WI38 (cell line): ENCODE measurements around the gene LPP.

ENCODE experiments used
- H3K4me3 ChIP-seq: 2 replicates; pipeline ENCODE4 v1.5.1; 2011; ENCODE audit warnings: low read depth, mild to moderate bottlenecking, control low read depth, low read length
- TF ChIP-seq, protein P1 (sequence below): IDR thresholded peaks from 2 replicates; pipeline ENCODE4 v1.5.1; 2012; ENCODE audit warnings: low read depth, mild to moderate bottlenecking, control low read depth, low read length

LPP gene

DNA sequence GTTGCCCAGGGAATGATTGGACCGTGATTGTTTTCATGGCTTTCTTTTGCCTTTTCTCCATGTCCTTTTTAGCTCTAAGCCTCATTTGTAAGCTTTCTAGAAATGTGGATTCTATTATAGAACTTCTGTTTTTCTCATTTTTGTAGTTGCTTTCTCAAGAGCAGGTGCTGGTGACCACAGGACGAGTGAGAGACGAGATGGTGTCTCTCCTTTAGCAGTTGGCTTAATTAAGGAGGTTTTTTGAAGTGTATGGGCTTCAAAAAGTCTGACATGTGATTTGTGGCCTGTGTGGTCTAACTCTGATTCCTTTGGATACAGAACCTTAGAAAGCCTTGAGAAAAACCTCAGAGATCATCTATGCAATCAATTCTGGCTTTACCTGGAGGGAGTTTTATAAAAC lies 292.8 kb downstream of the LPP start:
- TF ChIP-seq, protein P1, sequence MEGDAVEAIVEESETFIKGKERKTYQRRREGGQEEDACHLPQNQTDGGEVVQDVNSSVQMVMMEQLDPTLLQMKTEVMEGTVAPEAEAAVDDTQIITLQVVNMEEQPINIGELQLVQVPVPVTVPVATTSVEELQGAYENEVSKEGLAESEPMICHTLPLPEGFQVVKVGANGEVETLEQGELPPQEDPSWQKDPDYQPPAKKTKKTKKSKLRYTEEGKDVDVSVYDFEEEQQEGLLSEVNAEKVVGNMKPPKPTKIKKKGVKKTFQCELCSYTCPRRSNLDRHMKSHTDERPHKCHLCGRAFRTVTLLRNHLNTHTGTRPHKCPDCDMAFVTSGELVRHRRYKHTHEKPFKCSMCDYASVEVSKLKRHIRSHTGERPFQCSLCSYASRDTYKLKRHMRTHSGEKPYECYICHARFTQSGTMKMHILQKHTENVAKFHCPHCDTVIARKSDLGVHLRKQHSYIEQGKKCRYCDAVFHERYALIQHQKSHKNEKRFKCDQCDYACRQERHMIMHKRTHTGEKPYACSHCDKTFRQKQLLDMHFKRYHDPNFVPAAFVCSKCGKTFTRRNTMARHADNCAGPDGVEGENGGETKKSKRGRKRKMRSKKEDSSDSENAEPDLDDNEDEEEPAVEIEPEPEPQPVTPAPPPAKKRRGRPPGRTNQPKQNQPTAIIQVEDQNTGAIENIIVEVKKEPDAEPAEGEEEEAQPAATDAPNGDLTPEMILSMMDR = no peak
- no peak overlapping the region for H3K4me3 ChIP-seq

DNA sequence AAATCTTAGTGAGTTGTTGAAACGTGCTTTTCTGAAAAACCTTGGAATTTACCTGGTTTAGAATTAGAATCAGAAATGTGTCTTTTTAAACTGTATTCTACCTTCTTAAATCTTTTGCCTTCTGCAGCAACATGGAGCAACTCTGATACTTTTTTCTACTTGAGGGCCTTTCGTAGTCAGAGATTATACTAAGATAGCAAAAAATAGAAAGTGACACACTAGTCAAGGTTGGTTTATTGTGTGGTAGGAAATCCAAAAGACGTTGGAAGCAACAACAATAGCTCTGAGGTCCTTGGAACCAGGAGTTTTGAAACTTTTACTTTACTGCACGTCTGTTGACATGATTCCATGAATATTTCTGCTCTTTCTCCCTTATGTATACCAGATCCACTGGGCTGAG lies 294.9 kb downstream of the LPP start:
- H3K4me3 ChIP-seq = no peak overlapping the region
- TF ChIP-seq, protein P1 = no peak

DNA sequence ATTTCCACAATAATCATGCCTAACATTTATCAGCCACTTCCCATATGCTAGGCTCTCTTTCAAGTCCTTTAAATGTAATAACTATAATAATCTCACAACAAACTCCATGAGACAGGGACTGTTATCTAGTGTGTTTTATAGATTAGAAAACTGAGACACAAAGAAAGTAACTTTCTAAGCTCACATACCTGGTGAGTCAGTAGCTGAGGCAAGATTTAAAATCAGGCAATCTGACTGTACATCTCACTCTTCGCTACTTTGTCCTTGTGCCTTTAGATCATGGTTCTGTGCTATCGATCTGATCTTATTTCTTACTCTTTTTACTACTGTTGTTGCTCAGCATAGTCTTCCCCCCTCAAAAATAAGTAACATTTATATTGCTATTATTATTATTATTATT lies 295.5 kb downstream of the LPP start:
- no peak overlapping the region for H3K4me3 ChIP-seq
- TF ChIP-seq, protein P1 = no peak

DNA sequence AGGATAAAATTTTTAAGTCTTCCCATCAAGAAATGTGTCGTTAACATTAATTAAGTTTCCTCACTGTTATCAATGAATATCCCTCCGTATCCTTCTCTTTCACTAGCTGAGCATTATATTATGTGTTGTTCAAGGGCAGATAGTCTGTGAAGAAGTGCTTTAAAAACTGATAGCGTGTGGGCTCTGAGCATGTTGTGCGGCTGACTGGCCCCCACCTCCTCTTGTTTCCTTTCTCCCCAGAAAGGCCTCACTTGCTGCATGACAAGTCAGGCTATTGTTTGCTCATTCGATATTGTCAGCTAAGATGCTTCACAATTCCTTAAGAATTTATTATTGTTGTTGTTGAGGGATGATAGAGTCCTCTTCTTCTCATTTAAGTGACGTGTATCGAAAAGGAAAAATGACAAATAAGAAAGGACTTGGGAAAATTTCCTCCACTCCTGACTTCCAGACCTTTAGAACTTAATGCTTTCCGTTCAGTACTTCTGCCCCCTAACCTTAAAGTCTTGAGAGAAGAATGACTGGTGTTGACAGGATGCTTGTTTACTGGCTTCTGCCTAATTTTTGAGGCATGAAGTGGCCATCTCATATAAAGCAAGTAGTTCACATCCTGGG lies 298.3 kb downstream of the LPP start:
- TF ChIP-seq, protein P1 = no peak
- no peak overlapping the region for H3K4me3 ChIP-seq

DNA sequence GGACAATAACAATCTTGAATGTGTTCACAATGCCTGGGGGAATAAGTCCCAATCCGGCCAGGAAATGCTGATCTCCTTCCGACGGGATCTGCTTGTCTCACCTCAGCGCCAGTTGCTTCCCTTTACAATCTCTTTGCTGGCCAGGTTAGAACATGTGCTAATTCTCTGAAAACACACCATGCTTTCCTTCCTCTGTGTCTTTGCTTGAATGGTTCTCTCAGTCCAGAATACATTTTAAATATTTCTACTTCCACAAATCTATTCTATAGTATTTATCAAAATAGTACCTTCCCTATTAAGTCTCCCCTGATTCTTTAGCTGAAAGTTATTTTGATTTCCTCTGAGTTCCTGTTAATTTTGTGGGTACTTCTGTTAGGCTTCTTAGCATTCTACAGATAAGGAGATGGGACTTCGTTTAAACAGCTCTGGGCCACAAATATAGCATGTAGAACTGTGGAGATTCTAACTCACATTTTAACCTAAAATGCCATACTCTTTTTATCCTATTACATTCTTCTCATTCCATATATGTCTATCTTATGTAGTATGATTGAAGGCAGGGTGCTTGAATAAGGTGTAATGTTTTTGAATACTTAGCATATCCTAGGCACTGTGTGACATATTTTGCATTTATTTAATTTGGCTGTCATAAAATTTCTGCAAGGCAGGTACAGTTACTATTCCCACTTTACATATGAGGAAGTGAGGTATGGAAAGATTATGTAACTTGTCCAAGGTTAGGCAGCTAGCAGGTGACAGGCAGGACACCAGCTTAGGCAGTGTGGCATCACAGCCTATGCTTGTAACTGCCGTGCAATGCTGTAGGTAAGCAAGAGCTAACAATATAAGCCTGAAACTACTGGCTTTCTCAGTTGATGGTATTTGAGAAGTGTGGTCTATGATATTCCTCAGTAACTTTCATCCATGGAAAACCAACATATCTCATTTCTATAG lies 299.8 kb downstream of the LPP start:
- no peak overlapping the region for H3K4me3 ChIP-seq
- TF ChIP-seq, protein P1 = no peak

DNA sequence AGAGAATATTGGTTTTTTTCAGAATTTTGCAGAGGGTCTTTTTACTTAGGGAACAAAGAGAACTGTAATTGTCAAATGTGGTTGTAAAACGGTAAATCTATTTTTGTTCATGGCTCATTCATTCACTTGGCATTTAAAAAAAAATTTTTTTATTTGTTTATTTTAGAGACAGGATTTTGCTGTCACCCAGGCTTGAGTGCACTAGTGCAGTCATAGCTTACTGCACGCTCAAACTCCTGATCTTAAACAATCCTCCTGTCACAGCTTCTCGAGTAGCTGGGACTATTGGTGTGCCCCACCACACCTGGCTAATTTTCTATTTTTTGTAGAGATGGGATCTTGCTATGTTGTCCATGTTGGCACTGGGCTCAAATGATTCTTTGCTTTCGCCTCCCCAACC lies 301.8 kb downstream of the LPP start:
- TF ChIP-seq, protein P1 = no peak
- H3K4me3 ChIP-seq = no peak overlapping the region

DNA sequence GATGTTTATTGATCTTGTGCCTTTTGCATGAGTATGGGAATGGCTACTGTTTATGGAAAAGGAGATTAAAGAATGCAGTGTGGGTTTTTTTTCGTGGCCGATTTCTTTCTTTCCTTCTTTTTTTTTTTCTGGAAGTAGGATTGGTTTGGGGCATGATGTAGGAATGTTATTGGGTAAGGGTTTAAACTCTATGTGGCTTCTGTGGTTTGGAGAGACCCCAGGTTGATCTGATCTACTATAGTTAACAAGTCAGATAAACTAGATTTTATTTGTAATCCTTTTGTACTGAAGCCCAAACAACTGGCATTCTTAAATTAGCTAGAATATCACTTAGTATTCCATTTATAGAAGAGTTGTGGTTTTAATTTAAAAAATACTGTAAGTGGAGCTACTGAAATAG lies 304.8 kb downstream of the LPP start:
- H3K4me3 ChIP-seq = no peak overlapping the region
- TF ChIP-seq, protein P1 = no peak
